Right atrium auricular region (tissue), 2 donors: ENCODE measurements around the gene MRPL49. TPM values are rescaled to one million over a fixed set of nuclear protein-coding genes. Genes with fewer than 3 reads are reported as not detected.

Source experiments
- DNase-seq: peaks from one replicate; pipeline ENCODE4 v3.0.0-alpha.2; 2019; ENCODE audit warnings: low spot score
- H3K27ac ChIP-seq, 2 donors: fragments of 200-600 bp; sonication (generic); 1 replicate in 1 of 2; 2 replicates in 1 of 2; pipeline ENCODE4 v1.5.1; 2016 to 2019
- H3K27me3 ChIP-seq, 2 donors: fragments of 200-600 bp; sonication (generic); one replicate each; pipeline versions ENCODE4 v1.5.1 to v1.6.0; 2017 to 2019
- H3K36me3 ChIP-seq: fragments of 200-600 bp; sonication (generic); one replicate; pipeline ENCODE4 v1.5.1; 2016
- H3K4me1 ChIP-seq, 2 donors: fragments of 200-600 bp; sonication (generic); one replicate each; pipeline versions ENCODE4 v1.5.1 to v1.6.0; 2017 to 2019
- H3K4me3 ChIP-seq, 2 donors: fragments of 200-600 bp; sonication (generic); 1 replicate in 1 of 2; 2 replicates in 1 of 2; pipeline ENCODE4 v1.5.1; 2017 to 2019; ENCODE audit warnings: mild to moderate bottlenecking in 1 of 2, moderate library complexity in 1 of 2
- H3K9me3 ChIP-seq, 2 donors: fragments of 200-600 bp; sonication (generic); one replicate each; pipeline ENCODE4 v1.5.1; 2019
- CTCF ChIP-seq, 2 donors: fragments of 200-600 bp; sonication (generic); IDR thresholded peaks; one replicate each; pipeline ENCODE4 v1.5.1; 2019; ENCODE audit warnings: antibody characterized with exemption in 2 of 2
- total RNA-seq, 2 donors: library from RNA; depleted of rRNA; stranded (reverse); fragments of >200 nt; gene quantifications; one replicate each; pipeline ENCODE4 v1.1.0, GENCODE V29; 2016

The MRPL49 gene
- total RNA-seq, 2 donors from 2014 or later, result 38.8 to 47.8 TPM

GRCh38 chr11:65095974-65096806 lies 25.9 kb upstream of the MRPL49 start, which contains the start of gene VPS51:
VPS51 (plus strand) TSS chr11:65096214; CDS start chr11:65096251, 37 bp downstream.
- Histone ChIP-seq H3K9me3 (no peaks in the 10 kb centered on the region), H3K27ac (peak within 1 kb of the TSS; percentile 92 to 96), H3K4me1 (peaks cover 0 to 20% of the 10 kb centered on the region in 2 donors), H3K36me3 (no peaks in the 10 kb centered on the region), H3K4me3 (peak within 1 kb of the TSS; percentile 86 to 91), H3K27me3 (no peaks in the 10 kb centered on the region)
- no peak for TF ChIP-seq CTCF (IDR thresholded peaks at IDR 0.05)
- peak; percentile 95 for DNase-seq

GRCh38 chr11:65096926-65097325 lies 25.2 kb upstream of the MRPL49 start:
- DNase-seq, result no peak
- no peaks in the 10 kb centered on the region for H3K9me3 ChIP-seq
- peak overlapping the region; percentile 92 to 96 for H3K27ac ChIP-seq
- no peak for TF ChIP-seq CTCF (IDR thresholded peaks at IDR 0.05)
- no peaks in the 10 kb centered on the region for H3K27me3 ChIP-seq
- peaks cover 0 to 28% of the 10 kb centered on the region in 2 donors for H3K4me1 ChIP-seq
- no peaks in the 10 kb centered on the region for H3K36me3 ChIP-seq
- H3K4me3 ChIP-seq, result peak overlapping the region; percentile 86 to 91

GRCh38 chr11:65100674-65101350 lies 21.3 kb upstream of the MRPL49 start:
- DNase-seq, result no peak
- no peak for TF ChIP-seq CTCF (IDR thresholded peaks at IDR 0.05)
- H3K9me3 ChIP-seq, result no peaks in the 10 kb centered on the region
- no peak overlapping the region for H3K4me3 ChIP-seq
- peaks cover 0 to 61% of the 10 kb centered on the region in 2 donors for H3K4me1 ChIP-seq
- H3K36me3 ChIP-seq, result no peaks in the 10 kb centered on the region
- H3K27ac ChIP-seq, result peak overlapping the region in 1 of 2 donors; percentile 83
- H3K27me3 ChIP-seq, result no peaks in the 10 kb centered on the region

- Histone ChIP-seq H3K4me3 (no peak overlapping the region), H3K27ac (peak overlapping the region; percentile 72 to 83), H3K36me3 (peaks cover under 1% of the 10 kb centered on the region), H3K4me1 (peaks cover 0 to 52% of the 10 kb centered on the region in 2 donors), H3K9me3 (no peaks in the 10 kb centered on the region), H3K27me3 (no peaks in the 10 kb centered on the region)
- no peak for DNase-seq
- TF ChIP-seq CTCF (IDR thresholded peaks at IDR 0.05), result no peak
Observed at GRCh38 chr11:65102142-65103095, 19.7 kb upstream of the MRPL49 start.

- no peak for DNase-seq
- Histone ChIP-seq H3K4me1 (peaks cover 0 to 49% of the 10 kb centered on the region in 2 donors), H3K27ac (peak overlapping the region; percentile 72 to 83), H3K27me3 (no peaks in the 10 kb centered on the region), H3K4me3 (no peak overlapping the region), H3K9me3 (no peaks in the 10 kb centered on the region), H3K36me3 (peaks cover 11% of the 10 kb centered on the region)
- no peak for TF ChIP-seq CTCF (IDR thresholded peaks at IDR 0.05)
Observed at GRCh38 chr11:65103476-65103875, 18.6 kb upstream of the MRPL49 start.
